Activated T-cell treated with anti-CD3 and anti-CD28 coated beads for 24 hours (primary cell): Measurements from ENCODE around the gene TIGD3.
"Not testable (repeated sequence)": the region's sequence is repeated elsewhere in the genome, so short reads cannot be mapped to it uniquely, and the experiment has no call there.

Experiments used
- DNase-seq: peaks from one replicate; pipeline ENCODE4 v3.0.0-alpha.2; 2020; ENCODE audit warnings: low read depth

Gene TIGD3

DNA sequence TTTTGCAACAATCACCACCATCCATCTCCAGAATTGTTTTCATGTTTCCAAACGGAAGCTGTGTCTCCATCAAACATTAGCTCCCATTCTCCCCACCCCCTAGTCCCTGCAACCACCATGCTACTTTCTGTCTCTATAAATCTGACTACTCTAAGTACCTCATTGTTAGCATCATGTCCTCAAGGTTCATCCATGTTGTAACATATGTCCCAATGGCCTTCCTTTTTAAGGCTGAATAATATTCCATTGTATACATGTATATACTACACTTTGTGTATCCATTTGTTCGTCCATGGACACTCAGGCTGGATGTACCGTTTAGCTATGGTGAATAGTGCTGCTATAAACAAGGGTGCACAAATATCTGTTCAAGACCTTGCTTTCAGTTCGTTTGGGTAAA lies 29.1 kb upstream of the TIGD3 start:
- DNase-seq = no peak

DNA sequence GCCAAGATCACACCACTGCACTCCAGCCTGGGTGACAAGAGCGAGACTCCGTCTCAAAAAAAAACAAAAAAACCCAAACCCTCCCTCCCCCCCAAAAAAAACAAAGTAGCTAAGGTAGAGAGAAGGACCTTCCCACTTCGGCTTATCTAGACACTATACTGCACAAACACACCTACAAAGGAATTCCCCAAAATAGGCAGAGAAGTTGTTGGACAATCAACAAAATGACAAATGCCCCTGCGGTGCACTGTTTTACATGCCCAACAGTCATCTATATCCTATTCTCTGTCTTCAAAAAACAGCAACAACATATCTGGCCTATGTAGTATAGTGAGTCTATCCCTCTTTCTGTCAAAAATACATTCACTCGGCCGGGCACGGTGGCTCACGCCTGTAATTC lies 27.5 kb upstream of the TIGD3 start:
- no peak for DNase-seq

DNA sequence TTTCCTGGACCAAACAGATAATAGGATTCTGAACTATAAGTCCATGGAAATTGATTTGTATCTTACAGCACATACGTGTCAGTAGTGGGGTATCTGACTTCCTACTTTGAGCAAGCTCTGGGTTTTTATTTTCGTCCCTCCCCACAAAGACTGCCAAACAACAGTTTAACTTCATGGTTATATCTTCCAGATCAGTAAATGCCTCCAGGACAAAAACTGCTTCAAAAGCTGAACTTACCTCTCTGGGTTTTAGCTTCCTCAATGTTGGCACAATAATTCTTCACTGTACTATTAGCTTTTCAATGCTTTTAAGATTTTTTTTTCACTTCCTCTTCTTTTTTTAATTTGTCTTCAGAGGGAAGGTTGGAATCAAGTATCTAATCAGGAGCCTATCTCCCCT lies 25.1 kb upstream of the TIGD3 start:
- no peak for DNase-seq

DNA sequence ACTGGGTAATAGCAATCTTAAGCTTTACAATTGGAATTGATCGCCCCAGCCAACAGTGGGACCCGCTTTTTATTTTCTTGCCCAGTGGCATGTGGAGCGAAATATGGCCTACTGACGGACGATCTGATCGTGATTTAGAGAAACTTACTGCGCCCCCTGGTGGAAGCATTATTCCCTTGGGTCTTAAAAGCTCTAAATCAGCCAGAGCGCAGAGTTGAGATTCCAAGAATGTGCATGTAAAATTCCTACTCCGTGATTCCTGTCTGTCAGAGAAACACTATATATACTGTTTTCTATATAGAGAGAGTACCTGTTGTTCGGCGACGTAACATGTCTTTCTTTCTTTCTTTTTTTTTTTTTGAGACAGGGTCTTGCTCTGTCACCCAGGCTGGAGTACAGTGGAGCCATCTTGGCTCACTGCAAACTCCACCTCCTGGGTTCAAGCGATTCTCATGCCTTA lies 24.6 kb upstream of the TIGD3 start:
- DNase-seq = peak; percentile 78

DNA sequence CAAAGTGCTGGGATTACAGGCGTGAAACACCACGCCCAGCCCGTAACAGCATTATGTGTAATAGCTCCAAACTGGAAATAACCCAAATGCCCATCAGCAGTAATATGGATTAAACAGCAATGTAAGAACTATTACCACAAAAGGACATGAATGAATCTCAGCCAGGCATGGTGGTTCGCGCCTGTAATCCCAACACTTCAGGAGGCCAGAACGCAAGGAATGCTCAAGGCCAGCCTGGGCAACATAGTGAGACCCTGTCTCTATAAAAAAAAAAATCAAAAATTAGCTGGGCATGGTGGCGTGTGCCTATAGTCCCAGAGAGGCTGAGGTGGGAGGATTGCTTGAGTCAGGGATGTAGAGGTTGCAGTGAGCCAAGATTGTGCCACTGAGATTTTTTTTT lies 24.0 kb upstream of the TIGD3 start:
- no peak for DNase-seq

DNA sequence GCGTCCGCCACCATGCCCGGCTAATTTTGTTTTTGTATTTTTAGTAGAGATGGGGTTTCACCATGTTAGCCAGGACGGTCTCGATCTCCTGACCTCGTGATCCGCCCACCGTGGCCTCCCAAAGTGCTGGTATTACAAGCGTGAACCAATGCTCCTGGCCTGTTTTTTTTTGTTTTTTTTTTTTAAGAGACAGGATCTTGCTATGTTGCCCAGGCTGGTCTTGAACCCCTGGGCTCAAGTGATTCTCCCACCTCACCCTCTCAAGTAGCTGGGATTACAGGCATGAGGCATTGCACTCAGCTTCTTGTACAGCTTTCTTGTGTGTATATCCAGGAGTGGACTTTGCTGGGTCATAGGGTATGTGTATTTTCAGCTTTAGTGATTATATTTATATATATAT lies 22.0 kb upstream of the TIGD3 start:
- not testable (repeated sequence) for DNase-seq

DNA sequence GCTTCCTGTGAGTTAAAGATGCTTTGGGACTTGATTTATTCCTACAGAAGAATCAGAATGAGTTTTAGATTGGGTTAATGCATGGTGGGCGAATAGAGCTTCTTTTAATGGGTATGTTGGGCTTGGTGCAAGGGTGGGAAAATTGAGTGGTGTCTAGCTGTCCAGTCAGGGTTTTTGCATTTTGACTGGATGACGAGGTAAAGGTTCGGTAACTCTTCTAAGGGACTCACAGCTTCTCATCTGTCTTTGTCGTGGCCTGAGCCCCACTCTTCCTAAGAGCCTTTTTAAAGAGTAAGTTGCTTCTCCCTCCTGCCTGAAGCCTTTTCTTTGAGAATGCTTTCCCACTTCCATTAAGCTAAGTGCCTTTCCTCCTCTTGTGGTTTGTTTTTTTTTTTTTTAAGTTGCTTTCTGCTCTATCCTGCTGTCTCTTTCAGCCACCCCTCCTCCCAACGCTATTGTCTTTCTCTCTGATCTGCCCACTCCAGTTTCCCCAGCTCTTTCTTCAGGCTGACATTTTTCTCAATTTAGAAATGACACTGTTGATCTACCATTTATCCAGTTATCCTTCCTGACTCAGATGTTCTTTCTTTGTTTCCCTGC lies 19.8 kb upstream of the TIGD3 start:
- no peak for DNase-seq

DNA sequence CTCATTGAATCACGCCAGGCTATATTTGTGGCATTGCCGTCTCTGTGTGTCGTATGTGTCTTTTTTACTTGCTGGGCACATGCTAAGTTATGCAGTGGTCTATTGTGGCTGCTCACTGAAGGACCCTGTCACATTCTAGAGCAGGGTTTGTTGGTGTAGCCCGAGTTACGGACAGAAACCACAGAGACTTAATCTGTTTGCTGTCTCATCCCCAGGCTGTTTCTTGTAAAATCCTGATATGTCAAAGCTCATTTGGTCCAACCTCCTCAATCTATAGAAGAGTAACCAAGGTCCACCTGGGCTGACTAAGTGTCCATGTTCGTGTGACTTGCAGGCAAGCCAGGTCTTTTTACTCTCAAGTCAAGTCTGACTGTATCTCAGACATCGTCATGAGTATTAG lies 15.9 kb upstream of the TIGD3 start:
- DNase-seq = no peak

DNA sequence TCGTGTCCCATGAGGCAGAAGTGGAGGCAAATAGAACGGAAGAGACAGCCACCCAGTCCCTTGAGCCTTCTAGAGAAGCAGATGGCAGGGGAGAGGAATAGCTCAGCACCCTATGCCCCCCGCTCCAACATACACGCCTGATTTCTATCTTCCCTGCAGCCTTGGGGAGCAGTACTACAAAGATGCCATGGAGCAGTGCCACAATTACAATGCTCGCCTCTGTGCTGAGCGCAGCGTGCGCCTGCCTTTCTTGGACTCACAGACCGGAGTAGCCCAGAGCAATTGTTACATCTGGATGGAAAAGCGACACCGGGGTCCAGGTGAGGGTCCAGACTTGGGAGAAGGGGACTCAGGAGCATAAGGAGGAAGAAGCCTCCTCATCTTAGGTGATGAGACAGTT lies 14.3 kb upstream of the TIGD3 start:
- DNase-seq = no peak

DNA sequence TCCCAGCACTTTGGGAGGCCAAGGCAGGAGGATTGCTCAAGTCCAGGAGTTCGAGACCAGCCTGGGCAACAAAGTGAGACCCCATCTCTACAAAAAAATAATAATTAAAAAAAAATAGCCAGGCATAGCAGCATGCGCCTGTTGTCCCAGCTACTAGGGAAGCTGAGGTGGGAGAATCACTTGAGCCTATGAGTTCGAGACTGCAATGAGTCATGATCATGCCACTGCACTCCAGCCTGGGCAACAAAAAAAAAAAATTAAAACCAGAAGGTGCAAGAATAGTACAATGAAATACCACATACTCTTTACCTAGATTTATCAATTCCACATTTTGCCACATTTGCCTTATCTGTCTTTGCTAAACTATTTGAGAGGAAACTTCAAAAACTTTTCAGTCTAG lies 12.7 kb upstream of the TIGD3 start:
- DNase-seq = no peak

DNA sequence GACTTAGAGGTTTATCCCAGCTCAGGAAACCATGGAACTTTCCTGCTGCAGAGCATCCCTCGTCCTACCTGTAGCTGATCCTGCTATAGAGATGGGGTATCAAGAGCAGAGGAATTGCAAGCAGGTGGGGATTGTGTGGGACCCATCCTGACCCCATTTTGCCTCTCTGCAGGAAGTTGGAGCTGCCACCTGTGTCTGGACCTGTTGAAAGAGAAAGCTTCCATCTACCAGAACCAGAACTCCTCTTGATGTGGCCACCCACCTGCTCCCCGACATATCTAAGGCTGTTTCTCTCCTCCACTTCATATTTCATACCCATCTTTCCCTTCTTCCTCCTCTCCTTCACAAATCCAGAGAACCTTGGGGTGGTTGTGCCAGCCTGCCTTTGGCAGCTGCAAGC lies 3.0 kb upstream of the TIGD3 start:
- DNase-seq = no peak

DNA sequence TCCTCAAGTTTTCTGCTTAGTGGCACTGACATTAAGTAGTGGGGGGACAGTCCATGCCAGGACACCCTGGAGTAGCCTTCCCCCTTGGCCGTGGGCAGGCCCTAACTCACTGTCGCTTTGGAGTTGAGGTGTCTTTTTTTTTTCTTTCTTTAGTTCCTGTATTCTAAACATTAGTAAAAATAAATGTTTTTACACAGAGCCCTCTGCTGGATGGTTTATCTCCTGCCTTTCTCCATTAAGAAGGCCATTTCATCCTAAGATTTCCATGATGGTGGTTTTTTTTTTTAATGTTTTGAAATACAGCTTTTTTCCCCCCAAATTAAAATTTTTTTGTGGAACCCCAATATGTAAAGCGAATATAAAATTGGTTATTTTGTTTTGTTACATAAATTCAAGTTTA lies 1.8 kb upstream of the TIGD3 start:
- no peak for DNase-seq

DNA sequence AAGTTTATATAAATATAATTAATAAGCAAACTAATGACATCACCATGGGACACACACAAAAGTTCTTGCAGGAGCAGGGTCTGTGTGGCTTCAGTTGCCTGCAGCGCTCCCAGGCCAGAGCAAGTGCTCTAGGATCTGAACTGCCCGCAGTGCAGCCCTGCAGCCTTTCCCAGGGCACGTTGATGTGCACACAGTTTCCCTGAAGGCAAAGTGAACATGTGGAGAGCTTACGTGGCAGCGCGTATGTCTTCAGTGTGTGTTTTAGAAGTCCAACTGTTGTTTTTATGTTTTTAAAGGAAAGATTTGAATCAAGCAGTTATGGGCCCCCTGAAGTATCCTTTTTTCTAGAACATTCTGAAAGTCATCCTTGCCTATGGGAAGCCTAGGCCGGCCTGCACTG lies 1.2 kb upstream of the TIGD3 start:
- DNase-seq = no peak

DNA sequence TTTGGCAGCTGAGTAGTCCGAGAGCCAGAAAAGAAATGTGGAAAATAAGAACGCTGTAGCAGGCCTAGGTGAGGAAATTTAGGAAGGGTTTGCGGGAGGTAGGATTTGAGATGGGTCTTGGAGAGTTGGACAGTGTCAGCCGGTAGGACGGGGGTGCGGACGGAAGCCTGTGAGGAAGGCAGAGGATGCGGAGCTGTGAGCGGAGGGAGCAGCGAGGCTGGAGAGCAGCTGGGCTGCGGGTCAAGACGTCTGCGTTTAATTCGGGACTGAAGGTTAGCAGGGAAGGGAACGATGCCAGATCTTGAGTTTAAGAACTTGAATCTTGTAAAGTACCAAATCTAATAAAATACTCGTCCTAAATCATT lies 669 bp upstream of the TIGD3 start:
- no peak for DNase-seq

DNA sequence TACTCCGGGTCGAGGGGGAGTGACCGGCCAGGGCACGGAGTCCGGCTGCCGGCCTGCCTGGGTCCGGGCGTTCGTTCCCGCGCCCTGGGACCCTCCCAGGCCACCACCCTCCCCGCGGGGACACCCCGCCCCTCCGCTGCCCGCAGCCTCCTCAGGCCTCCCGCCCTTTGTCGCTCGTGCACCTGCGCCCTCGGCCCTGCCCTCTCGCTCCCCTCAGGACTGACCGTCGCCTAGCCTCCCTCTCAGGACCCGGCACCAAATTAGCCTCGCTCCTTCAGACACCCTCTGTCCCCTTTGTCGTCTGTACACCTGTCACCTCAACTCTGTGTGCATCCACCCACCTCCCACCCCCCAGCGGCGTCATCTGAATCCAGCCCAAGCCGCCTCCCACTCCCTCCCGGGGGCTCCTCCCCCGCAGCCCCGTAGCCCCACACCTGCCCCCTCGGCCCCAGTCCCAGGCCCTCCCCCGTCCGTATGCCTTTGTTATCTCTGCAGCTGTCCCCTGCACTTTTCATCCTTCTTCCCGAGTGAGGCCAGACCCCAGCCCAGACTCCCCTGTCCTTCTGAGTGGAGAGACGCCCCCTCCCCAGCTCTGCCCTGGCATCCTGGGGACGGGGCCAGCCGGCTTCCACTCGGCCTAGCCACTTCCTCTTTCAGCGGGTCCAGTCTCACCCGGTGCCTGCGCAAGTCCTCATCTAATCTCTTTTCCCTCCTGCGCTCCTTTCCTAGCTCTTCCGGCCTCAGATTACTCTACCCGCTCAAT lies 643 bp downstream of the TIGD3 start:
- DNase-seq = peak; percentile 30

DNA sequence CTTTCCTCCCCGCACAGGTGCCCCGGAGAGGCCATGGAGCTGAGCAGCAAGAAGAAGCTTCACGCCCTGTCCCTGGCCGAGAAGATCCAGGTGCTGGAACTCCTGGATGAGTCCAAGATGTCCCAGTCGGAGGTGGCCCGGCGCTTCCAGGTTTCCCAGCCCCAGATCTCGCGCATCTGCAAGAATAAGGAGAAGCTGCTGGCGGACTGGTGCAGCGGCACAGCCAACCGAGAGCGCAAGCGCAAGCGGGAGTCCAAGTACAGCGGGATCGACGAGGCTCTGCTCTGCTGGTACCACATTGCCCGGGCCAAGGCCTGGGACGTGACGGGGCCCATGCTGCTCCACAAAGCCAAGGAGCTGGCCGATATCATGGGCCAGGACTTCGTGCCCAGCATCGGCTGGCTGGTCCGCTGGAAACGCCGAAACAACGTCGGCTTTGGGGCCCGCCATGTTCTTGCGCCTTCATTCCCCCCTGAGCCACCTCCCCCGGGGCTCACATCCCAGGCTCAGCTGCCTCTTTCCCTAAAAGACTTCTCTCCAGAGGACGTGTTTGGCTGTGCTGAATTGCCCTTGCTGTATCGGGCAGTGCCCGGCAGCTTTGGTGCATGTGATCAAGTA lies 1.3 kb downstream of the TIGD3 start:
- DNase-seq = no peak

DNA sequence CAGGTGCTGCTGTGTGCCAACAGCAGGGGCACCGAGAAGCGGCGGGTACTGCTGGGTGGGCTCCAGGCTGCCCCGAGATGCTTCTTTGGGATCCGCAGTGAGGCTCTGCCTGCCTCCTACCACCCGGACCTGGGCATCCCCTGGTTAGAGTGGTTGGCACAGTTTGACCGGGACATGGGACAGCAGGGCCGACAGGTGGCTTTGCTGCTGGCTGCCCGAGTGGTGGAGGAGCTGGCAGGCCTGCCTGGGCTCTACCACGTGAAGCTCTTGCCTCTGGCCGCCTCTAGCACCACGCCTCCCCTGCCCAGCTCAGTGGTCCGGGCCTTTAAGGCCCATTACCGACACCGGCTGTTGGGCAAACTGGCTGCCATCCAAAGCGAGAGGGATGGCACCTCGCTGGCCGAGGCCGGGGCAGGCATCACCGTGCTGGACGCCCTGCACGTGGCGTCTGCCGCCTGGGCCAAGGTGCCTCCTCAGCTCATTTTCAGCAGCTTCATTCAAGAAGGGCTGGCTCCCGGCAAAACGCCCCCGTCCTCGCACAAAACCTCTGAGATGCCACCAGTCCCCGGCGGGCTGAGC lies 1.9 kb downstream of the TIGD3 start:
- no peak for DNase-seq

DNA sequence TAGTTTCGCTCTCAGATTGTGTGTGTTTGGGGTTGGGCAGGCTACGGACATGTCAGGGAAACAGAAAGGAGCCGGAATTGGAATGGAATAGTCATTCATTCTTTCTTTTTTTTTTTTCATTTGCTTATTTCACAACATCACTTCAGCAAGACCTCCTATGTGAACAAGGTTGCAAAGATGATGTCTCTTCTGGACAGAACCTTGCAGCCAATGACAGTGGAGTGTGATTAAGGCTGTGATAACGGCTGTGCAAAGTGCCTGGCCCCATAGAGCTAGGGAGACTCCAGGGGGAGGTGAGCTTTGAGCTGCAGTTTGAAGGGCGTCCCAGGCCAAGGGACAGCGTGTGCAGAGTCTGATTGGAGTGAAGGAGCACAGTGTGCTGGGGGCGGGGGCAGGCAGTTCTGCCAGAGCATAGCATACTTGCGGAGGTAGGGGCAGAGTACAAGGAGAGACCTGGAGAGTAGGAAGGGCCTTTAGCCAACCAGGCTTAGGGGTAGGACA lies 3.4 kb downstream of the TIGD3 start:
- DNase-seq = no peak

DNA sequence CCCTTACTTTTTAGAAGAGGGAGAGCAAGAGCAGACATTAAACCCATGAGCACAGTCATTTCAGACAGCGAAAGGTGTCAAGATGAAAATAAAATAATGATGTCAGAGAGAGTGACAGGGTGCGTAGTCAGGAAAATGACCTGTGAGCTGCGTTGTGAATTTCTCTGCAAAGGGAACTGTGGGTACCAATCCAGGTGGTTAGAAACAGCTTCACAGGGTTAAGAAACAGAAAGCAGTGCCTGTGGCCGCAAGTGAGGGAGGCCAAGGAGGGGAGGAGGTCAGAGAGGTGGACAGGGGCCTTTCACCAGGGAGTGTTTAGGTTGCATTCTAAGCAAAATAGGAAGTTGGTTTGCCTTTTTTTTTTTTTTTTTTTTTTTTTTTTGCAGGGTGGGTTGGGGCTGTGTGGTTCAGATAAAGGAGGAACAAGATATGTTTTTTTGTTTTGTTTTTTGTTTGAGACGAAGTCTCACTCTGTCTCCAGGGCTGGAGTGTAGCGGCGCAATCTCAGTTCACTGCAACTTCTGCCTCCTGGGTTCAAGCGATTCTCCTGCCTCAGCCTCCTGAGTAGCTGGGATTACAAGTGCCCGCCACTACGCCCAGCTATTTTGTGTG lies 7.9 kb downstream of the TIGD3 start:
- no peak for DNase-seq

DNA sequence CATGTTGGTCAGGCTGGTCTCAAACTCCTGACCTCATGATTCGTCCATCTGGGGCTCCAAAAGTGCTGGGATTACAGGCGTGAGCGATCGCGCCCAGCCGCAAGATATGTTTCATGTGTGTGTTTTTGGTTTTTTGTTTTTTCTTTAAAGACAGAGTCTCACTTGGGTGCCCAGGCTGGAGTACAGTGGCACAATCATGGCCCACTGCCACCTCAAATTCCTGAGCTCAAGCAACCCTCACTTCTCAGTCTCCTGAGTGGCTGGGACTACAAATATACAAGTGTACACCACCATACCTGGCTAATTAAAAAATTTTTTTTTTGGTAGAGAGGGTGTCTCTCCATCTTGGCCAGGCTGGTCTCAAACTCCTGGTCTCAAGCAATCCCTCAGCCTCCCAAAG lies 8.4 kb downstream of the TIGD3 start:
- no peak for DNase-seq

DNA sequence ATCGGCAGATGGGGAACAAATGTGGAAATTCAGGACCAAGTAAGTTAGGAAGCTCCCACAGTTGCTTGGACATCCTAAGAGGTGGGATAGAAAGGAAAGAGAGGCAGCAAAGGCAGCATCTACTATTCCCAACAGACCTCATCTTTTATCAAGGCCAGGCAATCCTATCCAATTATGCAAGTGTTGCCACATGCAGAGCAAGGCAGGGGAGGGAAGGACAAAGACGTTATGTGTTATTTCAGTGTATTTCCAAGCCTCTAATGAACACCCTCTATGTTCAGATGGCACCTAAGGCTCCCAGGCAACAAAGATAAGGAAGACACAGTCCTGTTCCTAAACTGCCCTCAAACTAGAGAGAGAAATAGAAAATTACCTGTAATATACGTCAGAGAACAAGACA lies 9.2 kb downstream of the TIGD3 start:
- no peak for DNase-seq

DNA sequence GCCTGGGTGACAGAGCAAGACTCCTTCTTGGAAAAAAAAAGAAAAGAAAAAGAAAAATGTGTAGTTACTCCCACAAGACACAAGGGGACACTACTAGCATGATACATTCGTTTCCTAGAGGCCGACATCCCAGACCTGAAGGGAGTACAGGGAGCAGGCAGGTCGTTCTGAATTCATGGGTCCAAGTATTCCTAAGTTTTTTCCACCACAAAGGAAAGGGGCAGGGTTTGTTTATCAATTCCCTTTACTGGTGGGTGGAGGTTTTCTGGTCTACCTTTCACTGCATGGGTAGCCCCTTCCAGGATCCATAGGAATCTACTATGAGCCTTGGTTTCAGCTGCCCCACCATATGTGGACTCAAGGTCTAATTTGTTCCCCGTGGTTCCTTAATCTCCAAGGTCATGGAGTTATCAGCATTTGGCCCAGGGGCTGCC lies 11.8 kb downstream of the TIGD3 start:
- no peak for DNase-seq

DNA sequence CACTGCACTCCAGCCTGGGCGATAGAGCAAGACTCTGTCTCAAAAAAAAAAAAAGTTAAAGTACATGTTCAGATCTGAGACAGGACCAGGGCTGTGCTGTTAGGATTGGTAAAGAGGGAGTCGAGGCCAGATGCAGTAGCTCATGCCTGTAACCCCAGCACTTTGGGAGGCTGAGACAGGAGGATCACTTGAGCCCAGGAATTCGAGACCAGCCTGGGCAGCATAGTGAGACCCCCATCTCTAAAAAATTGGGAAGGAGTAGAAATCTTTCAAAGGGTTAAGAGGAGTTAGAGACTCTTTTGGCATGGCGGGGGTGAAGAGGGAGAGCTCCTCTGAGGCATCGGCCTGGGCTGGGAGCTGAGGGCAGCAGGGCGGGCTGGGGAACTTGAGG lies 16.1 kb downstream of the TIGD3 start:
- DNase-seq = no peak
